GM21367 (cell line): ENCODE data around the gene TSPAN4.

ENCODE experiments used
- ATAC-seq: cut with Tn5 transposase; IDR thresholded peaks from one replicate; pipeline ENCODE4 v1.9.1; 2021; ENCODE audit not compliant: unreplicated experiment

TSPAN4 gene

DNA sequence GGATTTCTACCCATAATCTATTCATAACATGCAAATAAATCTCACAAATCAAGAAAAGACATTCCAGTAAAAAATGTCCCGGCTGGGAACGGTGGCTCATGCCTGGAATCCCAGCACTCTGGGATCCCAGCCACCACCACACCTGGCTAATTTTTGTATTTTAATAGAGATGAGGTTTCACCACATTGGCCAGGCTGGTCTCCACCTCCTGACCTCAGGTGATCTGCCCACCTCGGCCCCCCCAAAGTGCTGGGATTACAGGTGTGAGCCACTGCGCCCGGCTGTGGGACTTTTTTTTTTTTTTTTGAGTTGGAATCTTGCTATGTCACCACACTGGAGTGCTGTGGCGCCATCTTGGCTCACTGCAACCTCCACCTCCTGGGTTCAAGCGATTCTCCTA is 63.3 kb downstream of the TSPAN4 start:
- ATAC-seq, result no peak

DNA sequence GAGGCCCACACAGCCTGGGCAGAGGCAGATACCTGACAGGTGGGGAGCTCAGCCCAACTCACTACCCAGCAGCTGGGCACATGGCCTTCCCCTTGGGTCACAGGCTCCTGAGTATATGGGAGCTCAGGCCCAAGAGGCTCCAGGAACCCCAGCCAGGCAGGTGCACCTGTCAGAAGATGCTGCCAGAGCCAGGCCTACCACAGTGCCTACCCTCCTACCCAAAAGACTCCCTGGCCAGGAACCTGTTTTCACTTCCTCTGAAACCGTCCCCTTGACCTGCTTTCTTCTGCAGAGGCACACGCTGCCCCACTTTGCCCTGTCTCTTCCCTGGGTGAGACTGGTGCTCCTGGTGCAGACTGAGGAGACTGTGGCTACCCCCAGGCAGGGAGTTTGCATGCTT is 65.0 kb downstream of the TSPAN4 start:
- no peak for ATAC-seq

DNA sequence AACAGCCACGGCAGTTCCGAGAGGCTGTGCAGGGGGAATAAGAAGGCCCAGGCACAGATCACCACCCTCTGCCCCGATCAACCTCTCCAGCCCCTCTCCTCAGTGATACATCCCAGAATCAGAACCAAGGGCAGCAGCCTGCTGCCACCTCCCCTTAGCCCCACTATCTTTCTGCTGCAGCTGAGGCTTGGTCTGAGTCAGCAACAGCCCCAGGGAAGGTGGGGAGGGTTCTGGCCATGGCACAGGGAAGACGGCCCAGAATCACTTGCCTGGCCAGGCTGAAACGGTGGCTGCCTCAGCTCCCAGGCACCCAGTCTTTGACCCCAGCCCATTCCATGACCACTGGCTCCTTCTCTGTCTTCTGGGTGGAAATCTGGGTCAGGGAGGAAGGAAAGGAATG is 65.6 kb downstream of the TSPAN4 start:
- no peak for ATAC-seq

DNA sequence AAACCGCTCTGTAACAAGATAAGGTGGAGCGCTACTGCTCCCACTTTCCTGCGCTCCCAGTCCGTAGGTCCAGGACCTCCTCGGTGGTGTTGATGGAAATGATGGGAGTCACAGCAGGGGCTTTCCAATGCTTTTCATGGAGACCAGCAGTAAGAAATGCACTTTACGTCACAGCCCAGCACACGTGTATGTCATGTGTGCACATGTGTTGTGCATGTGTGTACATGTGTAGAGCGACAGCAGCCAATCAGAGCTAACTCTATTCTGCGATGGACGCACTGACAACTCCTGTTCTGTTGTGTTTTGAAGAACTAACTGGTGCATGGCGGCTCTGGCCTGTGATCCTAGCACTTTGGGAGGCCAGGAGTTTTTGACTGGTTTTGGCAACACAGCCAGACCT is 66.8 kb downstream of the TSPAN4 start:
- no peak for ATAC-seq

DNA sequence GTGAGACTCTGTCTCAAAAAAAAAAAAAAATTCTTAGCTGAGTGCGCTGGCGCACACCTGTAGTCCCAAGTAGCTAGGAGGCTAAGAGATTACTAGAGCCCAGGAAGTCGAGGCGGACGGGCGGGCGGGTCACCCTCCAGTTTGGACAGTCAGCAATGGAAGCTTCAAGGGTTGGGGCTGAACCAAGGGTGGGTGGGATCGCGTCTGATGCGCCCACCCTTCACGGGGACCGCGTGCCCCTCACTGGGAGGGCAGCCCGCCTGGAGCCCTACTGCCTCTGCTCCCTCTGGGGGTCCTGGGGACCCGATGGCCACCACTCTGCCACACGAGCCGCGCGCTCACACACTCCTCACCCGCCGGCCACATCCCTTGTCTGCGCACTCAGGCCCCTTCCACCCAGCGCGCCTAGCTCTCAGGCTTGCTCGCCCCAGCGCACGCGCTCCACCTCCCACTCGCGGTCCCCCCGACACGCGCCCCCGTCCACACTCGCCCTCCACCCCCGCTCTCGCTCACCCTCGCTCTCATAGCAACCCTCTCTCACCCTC is 67.5 kb downstream of the TSPAN4 start:
- peak; percentile 3 for ATAC-seq

DNA sequence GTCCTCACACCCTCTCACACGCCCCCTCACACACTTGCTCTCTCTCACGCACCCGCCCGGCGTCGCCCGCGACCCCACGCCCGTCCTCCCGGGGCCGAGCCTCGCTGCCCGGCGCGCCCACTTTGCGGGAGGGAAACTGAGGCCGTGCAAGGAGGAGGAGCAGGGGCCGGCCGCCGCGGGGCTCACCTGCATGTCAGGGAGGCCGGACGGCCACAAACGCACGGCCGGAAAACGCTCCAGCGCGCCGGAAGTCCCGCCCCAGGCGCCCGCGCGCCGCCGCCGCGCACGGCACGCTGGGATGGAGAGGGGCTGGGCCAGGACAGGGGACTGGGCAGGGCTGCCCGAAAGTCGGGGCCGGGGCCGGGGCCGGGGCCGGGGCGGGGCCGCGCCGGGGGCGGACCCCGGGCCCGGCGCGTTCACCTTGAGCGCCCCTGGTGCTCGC is 68.0 kb downstream of the TSPAN4 start, which contains the start of gene CHID1:
Gene CHID1, minus strand, starts transcription at position 222 of the 442 bp plus-strand sequence. CDS start 5,994 bp downstream, outside the sequence.
- ATAC-seq, result peak; percentile 79

DNA sequence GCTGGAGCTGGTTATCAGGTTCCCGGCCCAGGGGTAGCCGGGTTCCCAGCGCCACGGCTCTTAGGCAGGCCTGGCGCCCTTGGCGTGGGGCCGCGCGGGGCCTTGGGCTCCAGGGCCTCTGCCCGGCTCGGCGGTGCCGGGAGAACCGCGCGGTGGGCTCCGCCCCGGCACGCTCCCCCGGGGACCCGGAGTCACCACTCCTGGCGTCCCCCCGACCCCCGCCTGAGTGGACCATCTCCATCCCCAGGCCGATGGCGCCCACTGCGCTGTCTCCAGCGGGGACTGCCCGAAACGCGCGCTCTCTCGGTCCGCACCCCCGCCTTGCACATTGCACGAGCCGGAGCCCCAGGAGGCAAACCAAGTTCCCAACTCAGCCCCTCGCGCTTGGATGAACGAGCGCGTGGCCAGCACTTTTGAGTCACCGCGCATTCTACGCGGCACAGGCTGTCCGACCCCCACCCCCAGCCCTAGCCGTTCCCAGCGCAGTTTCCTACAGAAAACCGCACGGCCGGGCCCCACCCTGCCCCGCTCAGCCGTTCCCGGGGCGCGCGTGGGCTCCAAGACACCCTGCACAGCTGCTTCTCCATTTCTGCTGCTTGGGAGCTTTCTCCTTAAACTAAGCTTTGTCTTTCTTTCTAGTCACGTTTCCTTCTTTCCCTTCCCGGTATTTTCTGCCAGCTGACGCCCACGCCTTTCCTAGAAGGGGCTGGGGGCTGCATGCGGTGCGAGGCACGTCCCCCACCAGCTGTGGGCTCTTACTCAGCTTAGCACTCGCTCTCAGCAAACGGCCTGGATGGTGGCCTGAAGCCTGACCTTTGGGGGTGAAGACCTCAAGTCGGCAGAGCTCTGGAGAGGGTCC is 68.6 kb downstream of the TSPAN4 start:
- peak; percentile 26 for ATAC-seq

DNA sequence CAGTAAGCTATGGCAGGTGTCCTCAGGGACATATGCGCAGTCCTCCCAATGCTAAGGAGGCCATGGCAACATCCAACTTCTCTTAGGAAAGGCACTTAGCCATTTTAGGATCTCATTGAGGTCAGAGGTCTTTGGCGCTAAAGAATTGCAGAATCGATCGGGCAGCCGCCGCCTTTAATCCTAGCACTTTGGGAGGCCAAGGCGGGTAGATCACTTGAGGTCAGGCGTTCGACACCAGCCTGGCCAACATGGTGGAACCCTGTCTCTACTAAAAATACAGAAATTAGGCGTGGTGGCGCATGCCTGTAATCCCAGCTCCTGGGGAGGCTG is 69.2 kb downstream of the TSPAN4 start:
- ATAC-seq, result no peak

DNA sequence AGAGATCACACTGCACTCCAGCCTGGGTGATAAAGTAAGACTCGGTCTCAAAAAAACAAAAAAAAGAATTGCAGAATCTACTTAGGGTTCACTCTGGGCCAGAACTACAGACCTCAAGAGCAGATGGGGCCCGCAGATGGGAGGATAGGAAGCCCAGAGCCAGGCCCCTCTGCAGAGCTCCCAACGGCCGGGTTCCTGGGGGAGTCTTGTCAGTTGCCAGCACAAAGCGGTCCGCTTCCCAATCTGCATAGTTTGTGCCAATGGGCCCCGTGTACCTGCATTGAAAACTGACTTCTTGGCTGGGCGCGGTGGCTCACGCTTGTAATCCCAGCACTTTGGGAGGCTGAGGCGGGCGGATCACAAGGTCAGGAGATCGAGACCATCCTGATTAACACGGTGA is 69.6 kb downstream of the TSPAN4 start:
- ATAC-seq, result no peak

DNA sequence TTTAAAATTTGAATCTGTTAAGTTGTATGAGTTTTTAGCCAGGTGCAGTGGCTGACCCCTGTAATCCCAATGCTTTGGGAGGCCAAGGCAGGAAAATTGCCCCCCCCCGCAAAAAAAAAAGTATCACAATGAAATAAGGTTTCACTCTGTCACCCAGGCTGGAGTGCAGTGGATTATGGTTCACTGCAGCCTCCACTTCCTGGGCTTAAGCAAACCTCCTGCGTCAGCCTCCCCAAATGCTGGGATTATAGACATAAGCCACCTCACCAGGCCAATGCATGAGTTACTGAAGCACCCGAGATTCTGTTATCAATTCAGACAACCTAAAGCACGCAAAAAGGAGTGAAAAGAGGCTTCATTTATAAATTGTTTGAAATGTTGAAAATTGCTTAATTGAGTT is 70.4 kb downstream of the TSPAN4 start:
- ATAC-seq, result no peak

DNA sequence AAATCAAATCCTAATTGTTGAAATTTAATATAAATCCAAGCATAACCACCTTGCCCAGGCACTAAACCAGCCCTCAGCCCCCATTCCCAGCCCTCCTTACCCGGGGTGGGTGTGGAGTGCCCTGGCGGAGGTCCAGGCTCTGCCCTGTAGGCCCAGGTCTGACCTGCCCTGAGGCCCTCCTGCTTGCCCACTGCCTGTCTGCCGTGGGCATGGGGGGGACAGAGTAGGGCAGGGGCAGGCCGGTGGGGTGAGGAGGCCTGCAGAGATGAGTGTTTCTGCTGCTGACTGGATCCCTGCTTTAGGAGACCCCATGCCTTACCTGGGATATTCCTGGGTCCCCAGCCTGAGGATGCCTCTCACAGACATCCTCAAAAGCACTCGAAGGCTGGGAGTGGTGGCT is 71.6 kb downstream of the TSPAN4 start:
- ATAC-seq, result no peak

DNA sequence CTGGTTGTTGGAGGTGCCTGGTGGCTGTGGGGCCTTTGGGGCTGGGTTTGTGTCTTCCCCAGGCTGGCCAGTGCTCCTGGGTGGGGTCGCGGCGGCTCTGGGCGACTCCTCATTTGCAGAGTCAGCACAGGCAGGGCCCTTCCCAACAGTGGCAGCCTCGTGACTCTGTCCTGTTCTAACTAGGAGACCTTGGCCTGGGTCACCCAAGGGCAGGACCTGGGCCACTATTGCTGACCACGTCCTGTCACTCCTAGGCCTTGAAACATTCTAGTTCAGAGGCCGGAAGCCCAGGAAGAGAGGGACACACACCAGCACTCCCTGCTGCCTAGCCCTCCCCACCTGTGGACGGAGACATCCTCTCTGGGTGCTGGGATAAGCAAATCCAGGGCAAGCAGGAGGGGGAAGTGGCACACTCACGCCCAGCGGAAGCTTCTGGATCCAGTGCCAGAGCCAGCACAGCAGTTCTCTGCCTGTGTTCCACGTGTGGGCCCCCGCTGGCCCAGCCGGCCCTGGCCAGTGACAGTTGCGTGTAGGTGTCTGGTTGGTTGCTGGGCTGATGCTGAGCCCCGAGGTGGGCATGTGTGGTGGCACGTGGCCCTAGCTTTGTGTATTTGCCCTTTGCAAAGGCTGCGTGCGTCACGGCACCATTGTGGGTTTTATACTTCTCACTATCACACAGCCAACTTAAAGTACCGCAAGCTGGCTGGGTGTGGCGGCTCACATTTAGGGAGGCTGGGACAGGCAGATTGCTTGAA is 72.3 kb downstream of the TSPAN4 start:
- no peak for ATAC-seq
